Loucy (cell line): ENCODE data around the gene ASPHD1.

Experiments used
- H2AFZ ChIP-seq: fragments of 200-600 bp; sonication (generic); 2 replicates; pipeline ENCODE4 v1.6.0; 2016; ENCODE audit warnings: antibody characterized with exemption, mild to moderate bottlenecking, low read length, moderate library complexity
- H3F3A ChIP-seq: fragments of 200-600 bp; 2 replicates; pipeline ENCODE4 v1.6.0; 2016; ENCODE audit warnings: antibody characterized with exemption, low read depth, mild to moderate bottlenecking
- H3K27me3 ChIP-seq: fragments of 200-600 bp; sonication (generic); 2 replicates; pipeline ENCODE4 v1.6.1; 2014; ENCODE audit warnings: low read length, mild to moderate bottlenecking; ENCODE audit not compliant: insufficient read depth, poor library complexity, severe bottlenecking
- H3K36me3 ChIP-seq: fragments of 200-600 bp; sonication (generic); 2 replicates; pipeline ENCODE4 v1.6.1; 2016; ENCODE audit warnings: low read length; ENCODE audit not compliant: insufficient read depth
- H3K4me1 ChIP-seq: fragments of 200-600 bp; sonication (generic); 2 replicates; pipeline ENCODE4 v1.5.1; 2014; ENCODE audit warnings: low read length, mild to moderate bottlenecking; ENCODE audit not compliant: insufficient read depth, poor library complexity, severe bottlenecking
- H3K4me2 ChIP-seq: fragments of 200-600 bp; sonication (generic); 2 replicates; pipeline ENCODE4 v1.6.0; 2014; ENCODE audit warnings: antibody characterized with exemption, low read length, low read depth, mild to moderate bottlenecking; ENCODE audit not compliant: poor library complexity, severe bottlenecking
- H3K4me3 ChIP-seq: fragments of 200-600 bp; sonication (generic); 2 replicates; pipeline ENCODE4 v1.5.1; 2014; ENCODE audit warnings: low read length, mild to moderate bottlenecking, mixed read lengths; ENCODE audit not compliant: poor library complexity, severe bottlenecking
- H3K79me2 ChIP-seq: fragments of 200-600 bp; sonication (generic); 2 replicates; pipeline ENCODE4 v1.6.1; 2014; ENCODE audit warnings: low read length; ENCODE audit not compliant: insufficient read depth
- H3K9ac ChIP-seq: fragments of 200-600 bp; sonication (generic); 2 replicates; pipeline ENCODE4 v1.6.0; 2014; ENCODE audit warnings: mild to moderate bottlenecking, low read depth, low read length, moderate library complexity; ENCODE audit not compliant: poor library complexity, severe bottlenecking
- H3K9me2 ChIP-seq: fragments of 200-600 bp; sonication (generic); replicated peaks from 2 replicates; pipeline ENCODE4 v1.6.1; 2016; ENCODE audit warnings: low read depth, low read length, mixed read lengths
- H3K9me3 ChIP-seq: fragments of 200-600 bp; sonication (generic); 2 replicates; pipeline ENCODE4 v1.6.1; 2014; ENCODE audit warnings: mild to moderate bottlenecking, antibody characterized with exemption, low read length, low read depth; ENCODE audit not compliant: insufficient read depth
- H4K20me1 ChIP-seq: fragments of 200-600 bp; sonication (generic); 2 replicates; pipeline ENCODE4 v1.6.0; 2014; ENCODE audit warnings: antibody characterized with exemption, low read length, mild to moderate bottlenecking; ENCODE audit not compliant: insufficient read depth, poor library complexity, severe bottlenecking
- CTCF ChIP-seq: fragments of 200-600 bp; sonication (generic); conservative IDR thresholded peaks from 2 replicates; pipeline ENCODE4 v1.5.1; 2014; ENCODE audit warnings: mild to moderate bottlenecking, antibody characterized with exemption, low read length
- EZH2phosphoT487 ChIP-seq: fragments of 200-600 bp; IDR thresholded peaks from 2 replicates; pipeline ENCODE4 v1.6.1; 2018; ENCODE audit warnings: antibody characterized with exemption, mild to moderate bottlenecking, moderate library complexity, borderline replicate concordance

ASPHD1 gene

DNA sequence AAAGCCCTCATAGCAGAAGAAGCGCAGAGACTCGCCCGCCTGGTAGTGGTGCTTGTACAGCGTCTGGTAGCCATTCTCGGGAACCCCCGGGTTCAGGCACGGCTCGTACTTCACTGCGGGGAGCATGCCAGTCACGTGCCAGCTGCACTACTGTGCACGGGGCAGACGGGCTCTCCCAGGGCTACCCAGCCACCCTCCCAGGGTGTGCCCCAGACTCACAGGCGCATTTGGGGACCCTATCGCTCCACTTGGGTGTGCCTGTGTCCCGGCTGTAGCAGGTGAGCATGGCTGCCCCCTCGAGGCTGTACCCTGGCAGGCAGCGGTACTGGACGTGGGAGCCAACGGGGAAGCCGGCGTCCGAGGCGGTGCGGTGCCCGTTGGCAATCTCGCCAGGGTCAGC lies 27.0 kb upstream of the ASPHD1 start:
- no peaks in the 10 kb centered on the region for H3K9me2 ChIP-seq
- H3K27me3 ChIP-seq: no peaks in the 10 kb centered on the region
- no peak overlapping the region for H3K9ac ChIP-seq
- no peaks in the 10 kb centered on the region for H3K36me3 ChIP-seq
- H3K4me1 ChIP-seq: no peaks in the 10 kb centered on the region
- TF ChIP-seq CTCF (no peak), EZH2phosphoT487 (no peak)
- H3K4me3 ChIP-seq: no peak overlapping the region
- H2AFZ ChIP-seq: no peak overlapping the region
- H3K79me2 ChIP-seq: no peaks in the 10 kb centered on the region
- H4K20me1 ChIP-seq: no peaks in the 10 kb centered on the region
- H3F3A ChIP-seq: no peaks in the 10 kb centered on the region
- H3K4me2 ChIP-seq: no peak overlapping the region
- H3K9me3 ChIP-seq: no peaks in the 10 kb centered on the region

GRCh38 chr16:29875206-29875605 lies 25.1 kb upstream of the ASPHD1 start:
- no peaks in the 10 kb centered on the region for H3K36me3 ChIP-seq
- H3K79me2 ChIP-seq: no peaks in the 10 kb centered on the region
- H3K27me3 ChIP-seq: no peaks in the 10 kb centered on the region
- H3K4me1 ChIP-seq: no peaks in the 10 kb centered on the region
- no peaks in the 10 kb centered on the region for H3K9me3 ChIP-seq
- H3F3A ChIP-seq: no peaks in the 10 kb centered on the region
- H3K9ac ChIP-seq: no peak overlapping the region
- no peaks in the 10 kb centered on the region for H4K20me1 ChIP-seq
- no peaks in the 10 kb centered on the region for H3K9me2 ChIP-seq
- no peak overlapping the region for H3K4me3 ChIP-seq
- TF ChIP-seq CTCF: no peak
- no peak for TF ChIP-seq EZH2phosphoT487
- H2AFZ ChIP-seq: no peak overlapping the region
- H3K4me2 ChIP-seq: no peak overlapping the region

- no peaks in the 10 kb centered on the region for H3K9me3 ChIP-seq
- H3K27me3 ChIP-seq: no peaks in the 10 kb centered on the region
- no peak overlapping the region for H2AFZ ChIP-seq
- H4K20me1 ChIP-seq: no peaks in the 10 kb centered on the region
- H3F3A ChIP-seq: no peaks in the 10 kb centered on the region
- H3K4me1 ChIP-seq: no peaks in the 10 kb centered on the region
- no peak overlapping the region for H3K4me3 ChIP-seq
- H3K9ac ChIP-seq: no peak overlapping the region
- no peaks in the 10 kb centered on the region for H3K36me3 ChIP-seq
- TF ChIP-seq EZH2phosphoT487 (no peak), CTCF (no peak)
- H3K9me2 ChIP-seq: no peaks in the 10 kb centered on the region
- H3K79me2 ChIP-seq: no peaks in the 10 kb centered on the region
- H3K4me2 ChIP-seq: no peak overlapping the region
Measured at GRCh38 chr16:29876217-29876593, 24.1 kb upstream of the ASPHD1 start.
